Activated CD4-positive, alpha-beta T cell treated with anti-CD3 and anti-CD28 coated beads, Interleukin-2, amount 50 U/mL, for 4 hours (primary cell): Measurements from ENCODE around the gene ATP11C.
"Not testable (repeated sequence)": the region's sequence is repeated elsewhere in the genome, so short reads cannot be mapped to it uniquely, and the experiment has no call there.

Experiments
- DNase-seq, 2 experiments: peaks; one replicate each; pipeline ENCODE4 v3.0.0-alpha.2; 2020

Gene ATP11C

DNA sequence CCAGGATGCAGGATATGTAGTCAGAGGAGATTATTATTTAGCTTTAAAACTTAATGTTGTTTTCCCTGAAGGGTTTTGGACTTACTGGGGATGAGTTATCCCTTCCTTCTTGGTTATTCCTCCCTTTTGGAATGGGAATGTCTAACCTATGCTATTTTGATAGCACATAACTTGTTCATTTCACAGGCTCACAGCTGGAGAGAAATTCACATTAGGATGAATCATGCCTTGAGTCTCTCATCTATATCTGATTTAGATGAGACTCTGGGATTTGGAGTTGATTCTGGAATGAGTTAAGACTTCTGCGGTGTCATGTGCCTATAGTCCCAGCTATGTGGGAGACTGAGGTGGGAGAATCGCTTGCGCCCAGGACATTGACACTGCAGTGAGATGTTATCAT is 81.1 kb downstream of the ATP11C start:
- no peak for DNase-seq

DNA sequence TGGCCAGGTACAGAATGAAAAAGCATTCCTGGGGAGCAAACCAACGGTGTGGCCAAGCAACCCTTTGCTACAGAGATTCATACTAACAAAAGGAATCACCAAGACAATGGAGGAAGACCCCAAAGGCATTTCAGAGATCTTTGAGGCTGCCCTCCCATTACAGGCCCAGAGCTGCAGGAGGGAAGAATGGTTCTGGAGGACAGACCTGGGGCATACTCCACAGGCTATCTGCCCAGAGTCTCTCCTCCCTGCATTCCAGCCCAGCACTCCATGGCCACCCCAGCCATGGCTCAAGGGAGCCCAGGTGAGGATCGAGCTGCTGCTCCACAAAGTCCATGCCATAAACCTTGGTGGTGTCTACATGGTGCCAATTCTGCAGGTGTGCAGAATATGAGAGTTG is 81.9 kb downstream of the ATP11C start:
- DNase-seq = no peak

DNA sequence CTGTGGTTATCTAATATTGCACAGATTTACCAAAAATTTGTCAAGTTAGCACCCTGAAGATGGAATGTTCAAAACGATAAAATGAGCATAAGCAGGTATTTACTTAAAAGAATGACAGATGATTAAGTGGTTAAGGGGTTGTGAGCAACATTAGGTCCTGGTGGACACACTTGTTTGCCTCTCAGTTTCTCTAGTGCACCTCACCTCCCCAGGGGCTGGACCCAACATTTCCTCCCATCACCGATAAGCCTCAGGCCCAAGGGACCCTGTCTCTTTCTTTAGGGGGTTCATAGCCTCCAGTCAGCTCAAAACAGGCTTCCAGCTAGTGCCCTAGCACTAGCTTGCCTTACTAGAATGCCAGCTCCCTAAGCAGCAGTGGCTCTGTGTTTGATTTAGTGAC is 88.0 kb downstream of the ATP11C start:
- DNase-seq = no peak

DNA sequence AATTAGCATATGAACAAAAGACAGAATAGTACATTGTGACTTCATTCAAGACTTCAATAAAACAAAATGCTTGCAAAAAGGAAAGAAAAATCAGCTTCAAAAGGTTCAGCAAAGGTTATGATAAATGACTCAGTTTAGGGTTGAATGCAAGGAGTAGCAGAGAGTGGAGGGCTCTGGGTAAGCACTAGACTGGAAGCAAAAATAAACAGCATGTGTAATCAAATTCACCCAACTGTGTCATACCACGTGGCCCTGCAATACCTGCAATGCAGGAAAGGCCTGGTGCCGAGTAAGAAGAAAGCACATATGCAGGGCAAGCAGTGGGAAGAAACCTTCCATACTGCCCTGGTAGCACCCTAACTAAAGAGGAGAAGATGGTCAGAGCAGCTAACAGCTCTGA is 88.7 kb downstream of the ATP11C start:
- DNase-seq = no peak

DNA sequence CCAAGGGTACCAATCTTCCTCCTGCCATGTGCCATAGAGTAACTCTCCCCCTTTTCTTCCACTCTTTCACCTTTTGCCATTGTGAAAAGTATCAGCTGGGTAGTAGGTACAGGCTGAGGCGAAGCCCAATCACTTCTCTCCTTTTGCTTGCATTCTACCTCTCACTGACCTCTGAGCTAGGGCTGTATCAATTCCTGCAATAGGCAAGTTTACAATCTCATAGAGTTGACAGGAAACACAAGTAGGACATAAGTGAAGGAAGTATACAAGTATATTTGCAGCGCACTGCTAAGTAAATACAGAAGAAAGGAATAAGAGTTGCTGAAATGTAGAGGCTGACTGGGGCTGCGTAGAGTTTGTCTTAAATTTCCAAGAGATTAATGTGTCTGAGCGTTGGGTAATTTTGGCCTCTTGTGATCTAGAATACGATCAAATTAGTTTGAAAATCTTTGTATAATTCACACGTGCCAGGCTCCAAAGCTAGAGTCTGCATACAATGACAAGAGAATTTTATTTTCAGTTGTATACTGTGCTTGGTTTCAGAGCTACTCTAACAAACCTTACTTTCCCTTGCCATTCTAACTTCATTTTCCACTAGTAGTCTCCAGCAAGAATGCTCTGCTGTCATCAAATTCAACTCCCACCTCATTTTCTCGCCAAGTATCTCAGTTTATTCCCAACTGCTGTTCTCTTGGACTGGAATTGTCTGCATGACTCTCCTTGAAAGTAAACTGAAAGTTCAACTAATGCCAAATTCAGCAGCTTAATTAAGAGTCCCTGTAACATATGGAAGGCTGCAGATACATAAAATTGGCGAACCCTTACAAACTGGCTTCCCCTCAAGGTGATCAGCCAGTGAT is 90.3 kb downstream of the ATP11C start:
- DNase-seq = no peak

DNA sequence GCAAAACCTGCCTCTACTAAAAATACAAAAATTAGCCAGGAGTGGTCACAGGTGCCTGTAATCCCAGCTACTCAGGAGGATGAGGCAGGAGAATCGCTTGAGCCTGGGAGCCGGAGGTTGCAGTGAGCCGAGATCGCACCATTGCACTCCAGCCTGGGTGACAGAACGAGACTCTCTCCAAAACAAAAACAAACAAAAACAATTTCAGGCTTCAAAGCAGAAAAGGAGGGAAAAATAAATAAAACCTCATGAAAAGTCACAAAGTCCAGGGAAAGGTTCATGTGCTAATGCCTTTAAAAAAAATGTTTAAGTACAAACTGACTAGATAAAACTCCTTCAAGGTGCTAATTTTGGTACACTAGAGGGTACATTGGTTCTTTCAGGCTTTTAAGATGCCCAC is 96.5 kb downstream of the ATP11C start:
- not testable (repeated sequence) for DNase-seq

DNA sequence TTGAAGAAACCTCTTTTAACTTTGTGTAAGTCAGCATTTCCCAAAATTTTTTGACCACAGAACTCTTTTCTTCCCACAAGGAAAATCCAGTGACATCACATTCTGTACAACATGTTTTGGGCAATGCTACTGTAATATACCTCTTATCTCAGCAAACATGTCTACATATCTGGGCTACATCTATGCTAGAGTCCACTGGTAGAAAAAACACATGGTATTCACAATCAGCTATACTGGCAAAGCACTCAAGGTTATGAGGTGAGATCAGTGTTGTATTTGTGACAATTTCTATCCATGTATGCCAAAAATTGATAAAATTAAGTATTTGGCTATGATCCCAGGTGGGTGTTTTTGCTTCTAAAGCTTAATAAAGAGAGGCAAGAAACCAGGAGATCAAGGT is 98.0 kb downstream of the ATP11C start:
- DNase-seq = no peak

DNA sequence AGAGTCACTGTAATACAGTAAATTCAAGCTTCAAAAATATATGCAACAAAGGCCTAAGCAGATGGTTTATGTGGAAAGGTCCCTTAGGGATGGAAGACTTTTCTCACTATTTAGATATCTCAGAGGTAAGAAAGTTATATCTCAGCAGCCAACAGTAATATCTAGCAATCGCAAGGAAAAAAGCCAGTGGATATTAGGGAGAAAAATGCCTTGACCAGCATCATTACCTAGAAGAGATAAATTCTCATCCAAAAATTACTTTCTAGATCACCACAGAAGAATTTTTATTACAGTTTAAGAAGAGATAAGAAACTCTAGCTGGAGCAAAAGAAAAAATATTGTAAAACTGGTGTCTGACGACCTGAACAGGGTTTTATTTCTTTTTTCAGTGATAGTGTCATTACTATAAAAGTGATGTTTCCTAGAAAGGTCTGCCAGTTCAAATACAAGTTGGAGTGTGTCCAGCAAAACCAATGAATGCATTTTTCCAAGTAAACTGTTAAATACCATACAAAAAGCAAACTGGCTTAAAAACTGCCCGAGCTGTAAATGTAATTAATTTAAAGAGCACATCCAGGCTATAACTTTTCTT is 100.0 kb downstream of the ATP11C start:
- DNase-seq = no peak

DNA sequence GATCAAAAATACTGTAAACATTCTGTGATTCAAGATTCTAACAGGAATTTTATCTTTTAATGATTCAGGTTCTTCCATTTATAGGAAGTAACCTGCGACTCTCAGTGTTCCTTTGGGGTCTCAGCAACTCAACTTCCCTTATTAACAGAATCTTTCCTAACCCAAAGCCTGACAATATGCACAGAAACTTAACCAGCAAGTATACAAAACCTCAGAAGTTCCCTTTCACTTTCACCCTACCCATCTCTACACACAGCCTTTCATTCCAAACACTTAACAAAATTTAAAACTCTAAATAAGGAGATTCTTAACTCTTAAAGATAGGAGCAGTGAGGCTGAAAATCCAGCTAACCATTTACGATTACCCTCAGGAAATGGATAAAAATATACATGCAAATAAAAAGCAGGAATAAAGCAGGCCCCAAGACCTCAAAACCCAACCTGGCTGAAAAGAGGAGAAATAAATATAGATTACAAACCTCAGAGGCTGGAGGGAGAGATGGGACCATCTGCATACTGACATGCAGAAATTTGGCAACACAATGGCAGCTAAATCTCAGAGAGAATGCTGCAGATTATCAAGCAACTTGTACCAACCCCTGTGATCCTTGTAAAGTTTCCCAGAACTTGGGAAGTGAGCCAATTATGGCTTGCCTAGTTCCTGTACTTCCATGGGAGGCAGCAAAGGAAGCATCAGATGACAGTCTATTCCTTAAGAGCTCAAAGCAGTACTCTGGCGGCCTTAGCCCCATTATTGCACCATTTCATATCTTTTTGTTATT is 101.0 kb downstream of the ATP11C start:
- no peak for DNase-seq

DNA sequence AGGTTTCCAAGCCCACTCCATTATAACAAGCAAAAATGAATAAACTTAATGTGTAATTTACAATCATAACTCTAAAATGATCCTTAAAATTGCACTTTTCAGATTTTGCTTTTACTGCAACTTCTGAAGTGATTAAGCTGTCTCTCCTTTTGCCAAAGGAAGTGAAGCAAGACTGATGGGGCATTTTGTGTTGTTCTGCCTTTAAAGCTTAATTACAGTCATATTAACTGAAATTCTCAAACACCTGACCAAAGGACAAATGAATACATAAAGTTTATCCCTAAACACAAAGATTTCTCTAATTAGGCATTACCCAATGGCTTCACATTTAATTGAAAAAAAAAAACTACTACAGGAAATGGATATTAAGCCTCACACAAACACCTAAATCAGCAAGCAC is 101.8 kb downstream of the ATP11C start:
- no peak for DNase-seq

DNA sequence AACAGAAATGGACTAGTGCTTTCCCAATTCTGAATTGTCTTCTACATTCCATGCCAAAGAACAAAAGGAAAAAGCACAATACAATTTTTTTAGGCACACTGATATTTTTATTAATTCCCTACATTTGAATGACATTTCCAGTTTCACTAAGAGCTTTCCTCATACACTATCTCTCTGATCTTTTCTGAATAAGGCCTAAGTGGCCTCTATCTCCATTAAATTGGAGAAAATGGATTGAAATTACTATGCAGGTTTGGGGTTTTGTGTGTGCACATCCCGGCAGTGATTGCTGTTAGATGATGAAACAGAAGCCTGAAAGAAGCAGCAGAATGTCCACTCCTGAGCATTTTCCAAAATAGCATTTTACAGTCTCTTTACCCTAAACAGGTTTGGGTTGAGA is 104.0 kb downstream of the ATP11C start:
- no peak for DNase-seq

DNA sequence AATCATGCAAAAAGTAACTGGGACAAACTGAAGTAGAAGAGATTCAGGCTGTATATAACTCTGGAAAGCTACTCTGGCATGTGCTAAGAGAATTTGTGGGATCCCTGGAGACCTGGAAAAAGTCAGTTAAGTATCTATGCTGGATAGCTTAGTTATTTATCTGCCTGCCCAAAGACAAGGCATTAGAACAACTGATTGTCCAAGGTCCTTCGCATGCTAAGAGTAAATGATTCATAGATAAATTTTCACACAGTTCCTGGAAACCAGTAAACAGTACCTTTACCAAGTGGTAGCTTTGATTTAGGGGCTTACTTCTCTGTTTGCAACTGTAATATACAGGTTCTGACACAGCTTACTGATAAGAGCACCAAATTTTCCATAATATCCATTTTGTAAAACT is 104.8 kb downstream of the ATP11C start:
- no peak for DNase-seq

DNA sequence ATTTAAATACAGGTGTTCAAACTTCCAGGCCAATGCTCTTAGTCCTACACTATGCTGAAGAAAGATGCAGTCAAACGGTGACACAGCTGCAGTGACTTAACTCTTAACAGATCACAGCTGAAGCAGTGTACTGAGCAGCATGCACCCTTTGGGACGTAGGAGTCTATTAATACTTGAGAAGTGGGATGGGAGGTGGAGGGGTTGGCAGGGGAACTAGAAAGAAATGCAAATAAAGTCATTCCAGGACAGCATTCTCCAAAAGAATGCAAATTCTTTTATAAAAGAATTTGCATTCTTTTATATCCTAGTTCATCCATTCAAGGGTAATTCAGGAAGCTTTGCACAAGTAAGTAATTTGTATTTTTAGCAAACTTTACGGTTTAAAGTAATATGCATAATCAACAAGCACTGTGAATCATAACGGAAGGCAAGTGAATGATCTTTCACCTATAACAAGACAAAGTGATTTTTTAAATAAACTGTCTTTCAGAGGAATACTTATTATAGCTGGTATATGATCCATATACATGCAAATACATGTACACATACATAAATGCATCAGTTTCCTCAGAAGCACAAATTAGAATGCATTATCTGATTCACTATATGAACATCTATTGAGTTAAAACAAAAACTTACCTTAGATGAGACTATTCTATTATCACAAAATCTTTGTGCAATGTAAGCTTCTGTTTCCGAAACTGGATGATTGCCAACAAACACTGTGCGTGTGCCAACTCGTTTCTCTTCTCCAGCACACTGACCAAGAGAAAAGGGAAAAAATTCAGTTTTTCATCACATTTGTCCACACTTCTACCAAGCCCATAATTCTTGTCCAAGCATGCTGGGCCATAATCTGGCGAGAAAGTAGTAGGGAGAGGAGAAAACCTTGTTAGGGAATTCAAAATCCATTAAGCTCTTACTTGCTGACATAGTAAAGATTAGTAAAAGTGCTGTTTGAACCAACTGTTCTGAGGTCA is 106.5 kb downstream of the ATP11C start:
- no peak for DNase-seq

DNA sequence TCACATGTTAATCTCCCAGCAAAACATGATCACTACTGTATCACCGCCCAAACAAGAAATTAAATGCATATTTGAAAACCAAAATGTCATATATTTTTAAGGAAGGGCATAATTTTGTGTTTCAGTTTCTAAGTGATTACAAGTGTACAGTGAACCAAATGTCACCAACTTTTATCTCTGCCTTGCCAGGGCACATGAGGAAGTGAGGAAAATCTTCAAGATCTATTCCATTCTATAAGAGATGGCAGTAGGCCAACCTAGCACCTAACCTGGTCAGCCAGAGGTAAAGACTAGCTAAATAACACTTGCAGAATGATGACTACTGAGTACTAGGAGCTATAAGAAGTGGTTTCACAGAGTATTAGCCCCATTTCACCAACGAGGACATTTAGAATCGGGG is 107.2 kb downstream of the ATP11C start:
- DNase-seq = no peak

DNA sequence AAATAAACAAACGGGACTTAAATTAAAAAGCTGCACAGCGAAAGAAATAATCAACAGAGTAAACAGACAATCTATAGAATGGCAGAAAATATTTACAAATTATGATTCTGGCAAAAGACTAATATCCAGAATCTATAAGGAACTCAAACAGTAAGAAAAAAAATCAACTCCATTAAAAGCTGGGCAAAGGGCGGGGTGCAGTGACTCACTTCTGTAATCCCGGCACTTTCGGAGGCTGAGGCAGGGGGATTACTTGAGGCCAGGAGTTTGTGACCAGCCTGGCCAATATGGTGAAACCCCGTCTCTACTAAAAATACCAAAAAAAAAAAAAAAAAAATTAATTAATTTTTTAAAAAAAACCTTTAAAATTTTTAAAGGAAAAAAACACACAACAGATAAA is 109.0 kb downstream of the ATP11C start:
- DNase-seq = no peak

DNA sequence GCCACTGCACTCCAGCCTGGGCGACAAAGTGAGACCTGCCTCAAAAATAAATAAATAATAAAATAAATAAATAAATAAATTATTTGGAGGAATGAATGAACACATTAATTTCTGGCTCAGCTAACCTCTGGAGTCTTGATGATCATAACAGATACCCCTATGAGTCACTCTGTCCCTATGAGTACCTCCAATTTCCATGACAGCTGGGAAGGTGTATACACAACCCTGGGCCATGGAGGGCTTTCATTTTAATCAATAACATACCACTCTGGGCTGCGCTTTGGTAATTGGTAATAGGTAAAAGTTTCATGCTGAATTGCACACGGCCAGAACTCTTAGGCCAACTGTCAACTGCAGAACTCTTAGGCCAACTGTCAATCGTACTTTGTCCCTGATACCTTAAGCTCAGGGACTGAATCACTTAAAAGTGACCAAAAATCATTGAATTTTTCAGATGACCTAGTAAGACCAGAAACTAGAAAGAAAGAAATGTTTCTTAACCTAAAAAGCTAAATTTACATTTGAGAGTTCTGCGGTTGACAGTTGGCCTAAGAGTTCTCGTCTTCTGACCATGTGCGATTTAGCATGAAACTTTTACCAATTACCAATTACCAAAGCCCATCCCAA is 112.4 kb downstream of the ATP11C start:
- DNase-seq = no peak

DNA sequence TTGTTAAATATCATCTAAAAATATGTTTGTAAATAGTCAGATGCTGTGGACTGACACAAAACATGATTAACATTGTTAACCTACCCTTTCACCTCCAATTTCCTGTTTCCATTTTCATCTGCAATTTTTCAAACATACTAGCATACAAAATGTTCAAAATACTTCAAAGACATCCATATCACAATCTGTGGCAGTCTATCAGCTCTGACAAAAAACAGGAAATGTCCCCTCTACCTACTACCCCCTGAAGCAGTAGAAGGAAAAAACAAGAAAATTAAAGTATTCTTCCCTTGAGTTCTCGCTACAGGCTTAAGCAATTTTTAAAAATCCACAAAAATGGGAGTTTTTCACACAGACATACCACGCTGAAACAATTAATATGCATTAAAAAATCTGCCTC is 116.6 kb downstream of the ATP11C start:
- DNase-seq = no peak

DNA sequence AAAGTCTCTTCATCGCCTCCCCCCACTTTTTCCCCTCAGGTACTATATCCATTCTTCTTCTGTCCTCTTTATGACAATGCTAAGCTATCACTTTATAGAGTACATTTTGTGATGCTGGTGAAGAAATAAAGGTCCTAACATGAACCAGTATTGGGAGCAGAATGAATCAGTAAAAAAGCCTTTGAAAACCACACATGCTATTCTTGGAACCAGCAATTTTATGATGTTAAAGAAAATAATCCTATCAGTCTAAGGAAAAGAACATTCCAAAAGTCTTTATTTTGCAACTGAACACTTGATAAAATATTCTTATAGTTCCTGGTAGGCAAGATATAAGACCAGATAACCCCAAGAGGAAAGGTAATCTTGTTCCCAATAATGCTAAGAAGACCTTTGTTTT is 117.1 kb downstream of the ATP11C start:
- DNase-seq = no peak

DNA sequence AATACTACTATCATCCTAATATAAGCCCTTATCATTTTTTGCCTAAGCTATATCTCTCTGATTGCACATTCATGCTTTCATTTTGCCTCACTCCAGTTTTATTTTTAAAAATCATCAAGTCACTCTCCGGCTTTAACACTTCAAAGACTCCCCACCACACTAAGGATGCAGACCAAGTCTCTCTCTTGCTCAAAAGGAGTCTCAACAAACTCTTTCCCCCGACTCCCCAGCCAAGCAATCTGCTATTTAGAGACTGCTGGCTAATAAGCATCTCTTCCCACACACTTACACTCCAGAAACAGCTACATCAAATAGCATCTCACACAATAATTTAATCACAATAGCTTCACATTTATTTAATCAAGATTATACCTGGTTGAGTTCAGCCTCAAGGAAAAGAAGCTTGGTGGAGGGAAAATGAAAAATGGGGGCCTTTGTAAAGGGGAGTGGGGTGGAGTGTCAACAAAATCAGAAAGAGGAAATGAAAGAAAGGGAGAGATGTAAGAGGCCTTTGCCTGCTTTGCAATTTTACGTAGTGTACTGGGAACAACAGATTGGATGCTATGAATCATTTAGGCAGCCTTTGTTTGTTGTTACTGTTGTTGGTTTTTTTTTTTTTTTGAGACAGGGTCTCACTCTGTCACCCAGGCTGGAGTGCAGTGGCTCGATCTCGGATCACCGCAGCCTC is 120.8 kb downstream of the ATP11C start:
- no peak for DNase-seq

DNA sequence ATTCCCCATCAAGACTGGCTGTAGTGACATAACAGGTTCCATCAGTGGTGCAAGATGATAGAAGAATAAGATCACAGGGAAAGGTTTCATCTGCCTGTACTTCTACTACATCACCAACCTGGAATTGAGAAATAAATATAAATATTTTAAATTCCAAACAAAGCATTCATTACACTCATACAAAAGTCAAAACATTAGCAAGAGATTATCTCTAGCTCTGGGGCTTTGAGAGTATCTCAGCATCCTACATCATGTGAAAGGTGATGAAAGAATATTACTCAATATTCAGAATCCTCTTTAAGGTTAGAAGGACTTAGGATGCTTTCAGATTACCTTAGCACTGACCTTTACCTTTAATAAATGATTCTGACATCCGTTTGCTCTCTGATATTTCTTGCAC is 128.4 kb downstream of the ATP11C start:
- DNase-seq = no peak

DNA sequence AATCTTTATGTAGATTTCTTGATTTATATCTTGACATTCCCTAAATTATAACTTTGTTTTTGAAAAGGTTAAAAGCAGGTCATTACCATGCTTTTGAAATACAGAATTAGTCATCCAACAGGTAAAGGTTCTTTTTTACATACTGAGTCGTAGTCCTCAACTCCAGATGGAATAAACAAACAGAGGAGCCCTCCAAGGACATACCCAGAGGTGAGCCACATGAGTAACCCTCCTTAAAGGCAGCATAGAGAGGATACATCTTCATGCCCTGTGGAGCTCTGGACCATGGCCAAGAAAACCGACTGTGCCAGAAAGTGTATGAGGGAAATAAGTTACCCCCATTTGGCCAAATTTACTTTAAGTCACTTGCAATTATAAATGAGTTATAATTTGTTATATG is 129.6 kb downstream of the ATP11C start:
- no peak for DNase-seq

DNA sequence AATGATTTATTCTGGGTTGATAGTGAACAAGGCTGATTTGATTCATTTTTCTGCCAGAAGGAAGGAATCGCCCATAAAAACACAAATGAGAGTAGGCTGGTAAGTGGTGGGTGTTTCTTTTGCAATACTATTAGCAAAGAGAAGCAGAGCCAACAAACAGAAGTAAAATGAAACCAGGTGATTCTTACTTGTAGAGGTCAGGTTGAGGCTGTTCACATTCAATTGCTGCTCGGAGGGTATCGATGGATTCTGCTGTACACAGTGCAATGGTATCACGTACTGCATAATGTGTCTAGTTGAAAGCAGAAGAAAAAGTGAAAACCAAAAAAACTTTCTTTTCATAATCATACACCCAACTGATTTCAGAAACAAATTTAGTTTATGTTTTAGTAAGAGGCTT is 130.8 kb downstream of the ATP11C start:
- DNase-seq = no peak
